ENCODE results near the gene CELF4.

The CELF4 gene

GRCh38 chr18:37434161-37434860, 131.3 kb downstream of the CELF4 start:
- DNase-seq (ENCODE audit: low read depth), result no peak
- H3K4me3 ChIP-seq (ENCODE audit: low read depth, low read length), result no peak overlapping the region

GRCh38 chr18:37432436-37433195, 133.0 kb downstream of the CELF4 start:
- H3K4me3 ChIP-seq (ENCODE audit: low read depth, low read length), result no peak overlapping the region
- no peak for DNase-seq (ENCODE audit: low read depth)

GRCh38 chr18:37430357-37431076, 135.1 kb downstream of the CELF4 start:
- no peak for DNase-seq (ENCODE audit: low read depth)

GRCh38 chr18:37429791-37430190, 135.8 kb downstream of the CELF4 start:
- no peak overlapping the region for H3K4me3 ChIP-seq (ENCODE audit: low read depth, low read length)
- no peak for DNase-seq (ENCODE audit: low read depth)

More at GRCh38 chr18:37430357-37431076, 135.1 kb downstream of the CELF4 start:
- H3K4me3 ChIP-seq (ENCODE audit: low read depth, low read length), result no peak overlapping the region

GRCh38 chr18:37428288-37428974, 137.2 kb downstream of the CELF4 start:
- DNase-seq (ENCODE audit: low read depth), result no peak
- no peak overlapping the region for H3K4me3 ChIP-seq (ENCODE audit: low read depth, low read length)

- no peak overlapping the region for H3K4me3 ChIP-seq (ENCODE audit: low read depth, low read length)
- no peak for DNase-seq (ENCODE audit: low read depth)
Measured at GRCh38 chr18:37426586-37426985, 139.0 kb downstream of the CELF4 start.

- no peak for DNase-seq (ENCODE audit: low read depth)
- no peak overlapping the region for H3K4me3 ChIP-seq (ENCODE audit: low read depth, low read length)
Measured at GRCh38 chr18:37425222-37425621, 140.4 kb downstream of the CELF4 start.

- DNase-seq (ENCODE audit: low read depth), result no peak
- no peak overlapping the region for H3K4me3 ChIP-seq (ENCODE audit: low read depth, low read length)
Measured at GRCh38 chr18:37424507-37424906, 141.1 kb downstream of the CELF4 start.

GRCh38 chr18:37422596-37422995, 143.0 kb downstream of the CELF4 start:
- H3K4me3 ChIP-seq (ENCODE audit: low read depth, low read length), result no peak overlapping the region
- no peak for DNase-seq (ENCODE audit: low read depth)

- no peak for DNase-seq (ENCODE audit: low read depth)
- no peak overlapping the region for H3K4me3 ChIP-seq (ENCODE audit: low read depth, low read length)
Measured at GRCh38 chr18:37422116-37422515, 143.5 kb downstream of the CELF4 start.

GRCh38 chr18:37421341-37422077, 144.1 kb downstream of the CELF4 start:
- DNase-seq (ENCODE audit: low read depth), result no peak
- H3K4me3 ChIP-seq (ENCODE audit: low read depth, low read length), result no peak overlapping the region

- H3K4me3 ChIP-seq (ENCODE audit: low read depth, low read length), result no peak overlapping the region
- DNase-seq (ENCODE audit: low read depth), result no peak
Measured at GRCh38 chr18:37420315-37420880, 145.2 kb downstream of the CELF4 start.

- no peak overlapping the region for H3K4me3 ChIP-seq (ENCODE audit: low read depth, low read length)
Measured at GRCh38 chr18:37419866-37420265, 145.7 kb downstream of the CELF4 start.

GRCh38 chr18:37419315-37419714, 146.3 kb downstream of the CELF4 start:
- H3K4me3 ChIP-seq (ENCODE audit: low read depth, low read length), result no peak overlapping the region
- no peak for DNase-seq (ENCODE audit: low read depth)

More at GRCh38 chr18:37419866-37420265, 145.7 kb downstream of the CELF4 start:
- no peak for DNase-seq (ENCODE audit: low read depth)

GRCh38 chr18:37414816-37415215, 150.8 kb downstream of the CELF4 start:
- no peak overlapping the region for H3K4me3 ChIP-seq (ENCODE audit: low read depth, low read length)
- DNase-seq (ENCODE audit: low read depth), result no peak

GRCh38 chr18:37412829-37413228, 152.8 kb downstream of the CELF4 start:
- no peak for DNase-seq (ENCODE audit: low read depth)
- H3K4me3 ChIP-seq (ENCODE audit: low read depth, low read length), result no peak overlapping the region

- H3K4me3 ChIP-seq (ENCODE audit: low read depth, low read length), result no peak overlapping the region
- DNase-seq (ENCODE audit: low read depth), result no peak
Measured at GRCh38 chr18:37412333-37412732, 153.3 kb downstream of the CELF4 start.

GRCh38 chr18:37409878-37410277, 155.7 kb downstream of the CELF4 start:
- no peak overlapping the region for H3K4me3 ChIP-seq (ENCODE audit: low read depth, low read length)
- DNase-seq (ENCODE audit: low read depth), result no peak
